HG03066 (cell line): ENCODE results near the gene MYOF.

ENCODE experiments used
- ATAC-seq: cut with Tn5 transposase; IDR thresholded peaks from one replicate; pipeline ENCODE4 v1.9.1; 2021; ENCODE audit warnings: low read depth; ENCODE audit not compliant: unreplicated experiment

MYOF gene

DNA sequence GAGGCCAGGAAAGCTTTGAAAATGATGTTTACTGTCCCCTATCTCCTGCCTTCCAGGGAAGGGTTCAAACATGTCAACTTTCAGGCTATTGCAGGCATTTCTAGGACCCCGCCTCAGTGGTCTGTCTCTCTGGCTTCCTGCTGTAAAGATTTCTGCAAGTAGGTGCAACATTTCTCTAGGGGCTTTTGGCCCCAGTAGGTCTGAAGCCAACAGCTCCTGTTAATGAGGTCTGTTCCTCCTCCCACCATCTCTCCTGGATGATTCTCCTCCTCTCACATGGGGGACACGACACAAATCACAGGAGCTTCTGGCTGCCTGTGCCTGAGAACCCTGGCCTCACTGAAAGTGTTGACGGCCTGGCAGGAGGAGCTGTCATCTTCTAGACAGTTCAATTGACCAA, 214.1 kb downstream of the MYOF start:
- no peak for ATAC-seq

GRCh38 chr10:93267521-93267920, 214.6 kb downstream of the MYOF start:
- ATAC-seq: peak; percentile 97

- ATAC-seq: no peak
These were observed 215.3 kb downstream of the MYOF start for GRCh38 chr10:93266858-93267257.

DNA sequence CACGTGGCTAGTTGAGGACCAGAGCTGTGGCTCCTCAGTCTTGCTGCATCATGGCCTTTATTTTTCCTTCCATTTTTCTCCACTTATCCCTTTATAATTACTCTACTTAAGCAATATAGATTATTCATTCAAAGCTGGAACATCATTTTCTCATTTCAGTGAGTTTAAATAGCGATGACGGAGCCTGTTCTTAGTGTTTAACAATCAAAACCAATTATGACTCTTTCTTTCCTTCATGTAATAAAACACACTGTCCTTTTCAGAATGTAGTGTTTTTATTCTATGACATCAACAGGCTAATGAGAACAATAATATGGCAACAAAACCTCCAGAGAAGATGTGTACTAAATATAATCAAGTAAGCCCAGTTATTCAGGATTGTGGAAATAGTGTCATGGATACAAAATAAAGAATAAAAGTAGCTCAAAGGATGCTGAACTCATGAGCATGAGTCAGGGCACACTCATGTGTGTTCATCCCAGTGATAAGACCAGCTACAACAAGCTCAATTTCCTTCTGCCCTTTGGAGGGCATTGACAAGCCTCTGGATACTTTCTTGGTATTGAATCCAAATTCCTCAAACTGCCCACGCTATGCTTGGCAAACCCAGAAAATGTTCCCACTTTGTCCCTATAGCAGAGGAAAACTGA, 220.0 kb downstream of the MYOF start:
- no peak for ATAC-seq

DNA sequence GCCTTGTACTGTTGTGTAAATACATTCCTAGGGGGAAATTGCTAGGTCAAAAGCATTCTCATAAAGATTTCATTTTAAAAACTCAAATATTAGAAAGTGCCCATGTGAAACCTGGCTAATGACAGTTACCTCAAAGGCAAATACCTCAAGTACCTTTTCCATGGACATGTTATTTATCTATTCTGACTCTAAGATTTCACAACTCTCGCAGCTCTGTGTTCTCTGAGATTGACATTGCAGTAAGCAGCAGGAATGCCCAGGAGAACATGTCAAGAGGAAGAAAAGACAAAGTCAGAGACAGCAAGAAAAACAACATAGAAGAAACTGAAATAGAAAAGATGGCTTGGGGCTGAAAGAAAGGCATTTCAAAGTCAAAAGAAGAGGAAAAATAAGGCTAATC, 221.0 kb downstream of the MYOF start:
- no peak for ATAC-seq

DNA sequence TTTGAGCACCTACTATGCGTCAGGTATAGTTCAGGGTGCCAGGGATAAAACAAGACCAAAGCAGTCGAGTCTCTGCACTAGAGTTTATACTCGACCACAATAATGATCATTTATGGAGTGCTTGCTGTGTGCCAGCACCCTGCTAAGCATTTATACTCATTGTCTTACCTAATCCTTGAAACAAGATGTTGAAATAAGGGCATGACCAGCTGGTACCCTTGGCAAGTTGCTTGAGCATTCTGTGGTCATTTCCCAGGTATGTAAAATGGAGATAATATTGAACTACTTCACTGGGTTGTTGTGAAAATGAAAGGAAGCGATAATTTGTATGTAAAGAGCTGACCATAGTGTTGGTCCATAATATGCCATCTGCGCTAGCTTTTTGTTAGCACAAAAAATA, 223.0 kb downstream of the MYOF start:
- ATAC-seq: no peak
